Neural progenitor cell (in vitro differentiated cells): ENCODE results near the gene SLC26A2.

Source experiments
- EZH2 ChIP-seq: fragments of 200-600 bp; sonication (generic); IDR thresholded peaks from 2 replicates; pipeline ENCODE4 v1.6.1; 2017; ENCODE audit warnings: antibody characterized with exemption, mild to moderate bottlenecking, moderate library complexity
- EZH2phosphoT487 ChIP-seq: fragments of 200-600 bp; sonication (generic); IDR thresholded peaks from 2 replicates; pipeline ENCODE4 v1.6.1; 2017; ENCODE audit warnings: antibody characterized with exemption
- TF ChIP-seq, protein P1 (sequence below): fragments of 200-600 bp; sonication (generic); IDR thresholded peaks from 2 replicates; pipeline ENCODE4 v1.5.1; 2017; ENCODE audit warnings: antibody characterized with exemption, mild to moderate bottlenecking

DNA sequence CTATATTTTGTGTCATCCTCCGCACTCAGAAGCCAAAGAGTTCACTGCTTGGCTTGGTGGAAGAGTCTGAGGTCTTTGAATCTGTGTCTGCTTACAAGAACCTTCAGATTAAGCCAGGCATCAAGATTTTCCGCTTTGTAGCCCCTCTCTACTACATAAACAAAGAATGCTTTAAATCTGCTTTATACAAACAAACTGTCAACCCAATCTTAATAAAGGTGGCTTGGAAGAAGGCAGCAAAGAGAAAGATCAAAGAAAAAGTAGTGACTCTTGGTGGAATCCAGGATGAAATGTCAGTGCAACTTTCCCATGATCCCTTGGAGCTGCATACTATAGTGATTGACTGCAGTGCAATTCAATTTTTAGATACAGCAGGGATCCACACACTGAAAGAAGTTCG lies 20.6 kb downstream of the SLC26A2 start:
- TF ChIP-seq EZH2 (no peak), EZH2phosphoT487 (no peak)
- TF ChIP-seq, protein P1, sequence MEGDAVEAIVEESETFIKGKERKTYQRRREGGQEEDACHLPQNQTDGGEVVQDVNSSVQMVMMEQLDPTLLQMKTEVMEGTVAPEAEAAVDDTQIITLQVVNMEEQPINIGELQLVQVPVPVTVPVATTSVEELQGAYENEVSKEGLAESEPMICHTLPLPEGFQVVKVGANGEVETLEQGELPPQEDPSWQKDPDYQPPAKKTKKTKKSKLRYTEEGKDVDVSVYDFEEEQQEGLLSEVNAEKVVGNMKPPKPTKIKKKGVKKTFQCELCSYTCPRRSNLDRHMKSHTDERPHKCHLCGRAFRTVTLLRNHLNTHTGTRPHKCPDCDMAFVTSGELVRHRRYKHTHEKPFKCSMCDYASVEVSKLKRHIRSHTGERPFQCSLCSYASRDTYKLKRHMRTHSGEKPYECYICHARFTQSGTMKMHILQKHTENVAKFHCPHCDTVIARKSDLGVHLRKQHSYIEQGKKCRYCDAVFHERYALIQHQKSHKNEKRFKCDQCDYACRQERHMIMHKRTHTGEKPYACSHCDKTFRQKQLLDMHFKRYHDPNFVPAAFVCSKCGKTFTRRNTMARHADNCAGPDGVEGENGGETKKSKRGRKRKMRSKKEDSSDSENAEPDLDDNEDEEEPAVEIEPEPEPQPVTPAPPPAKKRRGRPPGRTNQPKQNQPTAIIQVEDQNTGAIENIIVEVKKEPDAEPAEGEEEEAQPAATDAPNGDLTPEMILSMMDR, result no peak
